Vagina (tissue), 2 donors: ENCODE results near the gene TSPEAR.

Experiments
- POLR2A ChIP-seq, 2 donors: fragments of 450-650 bp; IDR thresholded peaks; one replicate each; pipeline ENCODE4 v1.6.1; 2017; ENCODE audit warnings: antibody characterized with exemption in 2 of 2, mild to moderate bottlenecking in 2 of 2, moderate library complexity in 2 of 2
- POLR2AphosphoS5 ChIP-seq, 2 donors: sonication (generic); formaldehyde crosslinking; IDR thresholded peaks; one replicate each; pipeline ENCODE4 v1.9.0; 2017; ENCODE audit warnings: antibody characterized with exemption in 2 of 2, mild to moderate bottlenecking in 2 of 2, low read depth in 1 of 2; ENCODE audit not compliant: insufficient read depth in 1 of 2
- TF ChIP-seq, protein P1 (sequence below), 3 experiments: fragments of 450-650 bp in 2 of 3; fragments of 200-600 bp in 1 of 3; sonication (generic) in 1 of 3; IDR thresholded peaks; one replicate each; pipeline ENCODE4 v1.5.1; 2017 to 2019; ENCODE audit warnings: antibody characterized with exemption in 3 of 3, mild to moderate bottlenecking in 2 of 3, moderate library complexity in 2 of 3

DNA sequence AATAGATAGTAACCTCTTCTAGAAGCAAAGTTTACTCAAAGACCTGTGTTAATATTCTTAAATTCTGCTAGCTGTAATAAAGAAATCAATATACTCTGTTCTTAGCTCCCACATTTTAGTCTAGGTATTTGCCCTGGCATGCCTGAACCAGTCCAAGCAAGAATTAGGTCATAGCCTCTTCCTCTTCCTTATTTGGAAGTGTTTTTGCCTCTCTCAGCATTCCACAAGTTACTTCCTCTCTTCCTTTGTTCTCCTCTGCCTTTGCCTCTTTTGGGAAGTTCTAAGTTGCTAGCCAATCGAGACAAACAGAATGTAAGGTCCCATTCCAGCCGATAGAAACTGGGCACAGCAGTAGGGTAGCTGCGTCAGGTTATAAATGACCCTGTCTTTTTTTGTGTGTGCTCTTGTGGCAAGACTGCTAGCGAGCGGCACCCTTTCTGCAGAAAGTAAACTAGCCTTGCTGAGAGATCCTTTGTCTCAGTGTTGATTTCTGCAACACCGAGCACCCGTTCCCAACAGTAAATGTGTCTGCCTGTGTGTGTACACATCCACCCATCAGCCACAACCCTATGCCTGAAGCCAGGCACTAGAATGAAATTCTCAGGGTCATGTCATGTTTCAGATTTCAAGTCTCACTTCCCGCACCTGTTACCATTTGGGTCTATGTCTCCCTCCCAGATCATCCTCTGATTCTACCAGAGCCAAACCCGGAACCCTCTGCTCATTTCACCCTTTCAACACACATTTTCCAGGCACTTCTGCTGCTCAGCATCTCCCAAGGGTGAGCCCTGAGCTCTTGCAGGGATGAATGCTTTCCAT lies 218.6 kb downstream of the TSPEAR start:
- TF ChIP-seq POLR2A (IDR thresholded peaks at IDR 0.05): no peak
- TF ChIP-seq, protein P1, sequence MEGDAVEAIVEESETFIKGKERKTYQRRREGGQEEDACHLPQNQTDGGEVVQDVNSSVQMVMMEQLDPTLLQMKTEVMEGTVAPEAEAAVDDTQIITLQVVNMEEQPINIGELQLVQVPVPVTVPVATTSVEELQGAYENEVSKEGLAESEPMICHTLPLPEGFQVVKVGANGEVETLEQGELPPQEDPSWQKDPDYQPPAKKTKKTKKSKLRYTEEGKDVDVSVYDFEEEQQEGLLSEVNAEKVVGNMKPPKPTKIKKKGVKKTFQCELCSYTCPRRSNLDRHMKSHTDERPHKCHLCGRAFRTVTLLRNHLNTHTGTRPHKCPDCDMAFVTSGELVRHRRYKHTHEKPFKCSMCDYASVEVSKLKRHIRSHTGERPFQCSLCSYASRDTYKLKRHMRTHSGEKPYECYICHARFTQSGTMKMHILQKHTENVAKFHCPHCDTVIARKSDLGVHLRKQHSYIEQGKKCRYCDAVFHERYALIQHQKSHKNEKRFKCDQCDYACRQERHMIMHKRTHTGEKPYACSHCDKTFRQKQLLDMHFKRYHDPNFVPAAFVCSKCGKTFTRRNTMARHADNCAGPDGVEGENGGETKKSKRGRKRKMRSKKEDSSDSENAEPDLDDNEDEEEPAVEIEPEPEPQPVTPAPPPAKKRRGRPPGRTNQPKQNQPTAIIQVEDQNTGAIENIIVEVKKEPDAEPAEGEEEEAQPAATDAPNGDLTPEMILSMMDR (IDR thresholded peaks at IDR 0.05): no peak
- TF ChIP-seq POLR2AphosphoS5 (IDR thresholded peaks at IDR 0.05; ENCODE audit: insufficient read depth in 1 of 2, low read depth in 1 of 2): no peak
